Mucosa of stomach (tissue), 1 donor: ENCODE results near the gene ALPI.
"Not testable (repeated sequence)": the region's sequence is repeated elsewhere in the genome, so short reads cannot be mapped to it uniquely, and the experiment has no call there.

Source experiments
- H3K27me3 ChIP-seq: one replicate; pipeline ENCODE4 v1.7.0; 2013; ENCODE audit warnings: mild to moderate bottlenecking, low read length; ENCODE audit not compliant: control insufficient read depth, insufficient read depth
- H3K36me3 ChIP-seq: one replicate; pipeline ENCODE4 v1.7.0; 2013; ENCODE audit warnings: low read length; ENCODE audit not compliant: control insufficient read depth, insufficient read depth
- H3K4me1 ChIP-seq: one replicate; pipeline ENCODE4 v1.7.0; 2013; ENCODE audit warnings: mild to moderate bottlenecking, low read length; ENCODE audit not compliant: control insufficient read depth, insufficient read depth
- H3K4me3 ChIP-seq: one replicate; pipeline ENCODE4 v1.7.0; 2013; ENCODE audit warnings: low read length
- H3K9ac ChIP-seq: one replicate; pipeline ENCODE4 v1.7.0; 2013; ENCODE audit warnings: mild to moderate bottlenecking, low read length, moderate library complexity
- H3K9me3 ChIP-seq: one replicate; pipeline ENCODE4 v1.7.0; 2013; ENCODE audit warnings: mild to moderate bottlenecking, low read length, moderate library complexity; ENCODE audit not compliant: control insufficient read depth
- donor health status: Pancreatic carcinoma.

Gene ALPI

GRCh38 chr2:232447638-232448303 is 8.2 kb upstream of the ALPI start:
- H3K4me1 ChIP-seq: no peaks in the 10 kb centered on the region
- H3K4me3 ChIP-seq: no peak overlapping the region
- H3K9ac ChIP-seq: no peak overlapping the region
- no peaks in the 10 kb centered on the region for H3K27me3 ChIP-seq
- no peaks in the 10 kb centered on the region for H3K36me3 ChIP-seq
- H3K9me3 ChIP-seq: no peaks in the 10 kb centered on the region

GRCh38 chr2:232448304-232448690 is 7.7 kb upstream of the ALPI start:
- Histone ChIP-seq H3K9ac (no peak overlapping the region), H3K36me3 (no peaks in the 10 kb centered on the region), H3K4me1 (no peaks in the 10 kb centered on the region), H3K27me3 (no peaks in the 10 kb centered on the region), H3K9me3 (no peaks in the 10 kb centered on the region), H3K4me3 (no peak overlapping the region)

DNA sequence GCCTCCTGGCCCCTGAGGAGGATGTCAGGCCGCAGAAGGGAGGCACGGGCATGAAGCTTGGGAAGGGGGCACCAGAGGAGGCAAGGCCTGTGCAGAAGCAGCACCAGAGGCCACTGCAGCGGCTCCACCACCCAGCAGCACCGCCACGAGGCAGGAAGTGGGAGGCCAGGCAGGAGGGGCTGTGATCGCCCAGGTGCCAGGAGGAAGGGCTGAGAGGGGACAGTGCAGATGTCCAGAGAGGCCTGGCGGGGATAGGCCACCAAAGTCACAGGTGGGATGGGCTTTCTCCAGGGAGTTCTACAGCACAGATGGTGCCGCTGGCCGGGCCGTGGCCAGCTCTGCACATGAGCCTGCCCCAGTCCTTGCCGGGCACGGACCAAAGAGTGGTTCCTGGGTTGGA is 6.0 kb upstream of the ALPI start:
- no peak overlapping the region for H3K9ac ChIP-seq
- no peaks in the 10 kb centered on the region for H3K4me1 ChIP-seq
- H3K9me3 ChIP-seq: no peaks in the 10 kb centered on the region
- H3K27me3 ChIP-seq: no peaks in the 10 kb centered on the region
- H3K4me3 ChIP-seq: no peak overlapping the region
- H3K36me3 ChIP-seq: no peaks in the 10 kb centered on the region

DNA sequence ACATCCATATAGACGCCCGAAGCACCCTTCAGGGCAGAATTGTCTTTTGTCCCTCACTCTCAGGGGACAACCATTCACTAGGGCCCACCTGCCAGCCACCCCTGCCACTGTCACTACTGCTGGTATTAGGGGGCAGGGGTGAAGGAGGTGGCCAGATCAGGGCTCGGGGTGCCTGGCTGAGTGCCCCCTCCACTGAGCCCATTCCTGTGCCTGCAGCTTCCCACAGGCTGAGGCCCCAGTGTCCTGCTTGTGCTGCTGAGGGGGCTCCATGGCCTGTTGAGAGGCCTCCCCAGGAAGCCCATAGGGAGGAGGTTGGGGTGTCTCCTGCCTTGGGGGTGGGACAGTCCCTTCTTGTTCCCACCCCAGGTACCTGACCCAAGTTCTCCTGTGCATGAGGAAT is 4.3 kb upstream of the ALPI start:
- not testable (repeated sequence) for H3K9me3 ChIP-seq, H3K4me1 ChIP-seq, H3K4me3 ChIP-seq, H3K36me3 ChIP-seq, H3K9ac ChIP-seq, H3K27me3 ChIP-seq

- Histone ChIP-seq H3K4me1 (peaks cover 9% of the 10 kb centered on the region), H3K4me3 (no peak overlapping the region), H3K9ac (no peak overlapping the region), H3K27me3 (peaks cover 18% of the 10 kb centered on the region), H3K9me3 (no peaks in the 10 kb centered on the region), H3K36me3 (no peaks in the 10 kb centered on the region)
Measured at GRCh38 chr2:232454630-232455029, 1.3 kb upstream of the ALPI start.

GRCh38 chr2:232456296-232457120 is 555 bp downstream of the ALPI start:
- Histone ChIP-seq H3K36me3 (no peaks in the 10 kb centered on the region), H3K27me3 (peaks cover 19% of the 10 kb centered on the region), H3K9me3 (no peaks in the 10 kb centered on the region), H3K4me3 (no peak overlapping the region), H3K9ac (no peak overlapping the region), H3K4me1 (peaks cover 9% of the 10 kb centered on the region)

DNA sequence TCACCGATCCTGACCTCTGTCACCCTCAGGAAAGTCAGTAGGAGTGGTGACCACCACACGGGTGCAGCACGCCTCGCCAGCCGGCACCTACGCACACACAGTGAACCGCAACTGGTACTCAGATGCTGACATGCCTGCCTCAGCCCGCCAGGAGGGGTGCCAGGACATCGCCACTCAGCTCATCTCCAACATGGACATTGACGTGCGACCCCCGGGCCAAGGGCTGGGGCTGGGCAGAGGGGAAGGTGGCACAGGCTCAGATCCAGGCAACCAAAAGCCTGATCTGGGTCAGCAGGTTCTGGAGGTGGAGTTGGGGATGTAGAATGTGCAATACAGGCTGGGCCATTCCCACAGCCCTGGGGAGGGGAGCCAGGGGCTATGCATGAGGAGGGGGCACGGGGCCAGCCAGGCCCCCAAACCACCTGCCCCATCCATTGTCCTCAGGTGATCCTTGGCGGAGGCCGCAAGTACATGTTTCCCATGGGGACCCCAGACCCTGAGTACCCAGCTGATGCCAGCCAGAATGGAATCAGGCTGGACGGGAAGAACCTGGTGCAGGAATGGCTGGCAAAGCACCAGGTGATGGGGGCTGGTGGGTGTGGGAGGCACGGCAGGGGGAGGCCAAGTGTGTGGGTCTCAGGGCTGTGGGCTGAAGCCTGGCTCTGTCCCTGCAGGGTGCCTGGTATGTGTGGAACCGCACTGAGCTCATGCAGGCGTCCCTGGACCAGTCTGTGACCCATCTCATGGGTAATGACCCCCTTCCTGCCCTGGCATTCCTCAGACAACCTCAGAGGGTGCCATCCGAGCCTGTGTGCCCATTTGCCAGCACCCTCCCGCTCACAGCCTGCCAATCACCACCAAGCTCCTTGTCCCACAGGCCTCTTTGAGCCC is 1.4 kb downstream of the ALPI start:
- H3K4me1 ChIP-seq: peaks cover 9% of the 10 kb centered on the region
- peaks cover 19% of the 10 kb centered on the region for H3K27me3 ChIP-seq
- H3K9ac ChIP-seq: no peak overlapping the region
- H3K4me3 ChIP-seq: no peak overlapping the region
- no peaks in the 10 kb centered on the region for H3K9me3 ChIP-seq
- H3K36me3 ChIP-seq: no peaks in the 10 kb centered on the region

DNA sequence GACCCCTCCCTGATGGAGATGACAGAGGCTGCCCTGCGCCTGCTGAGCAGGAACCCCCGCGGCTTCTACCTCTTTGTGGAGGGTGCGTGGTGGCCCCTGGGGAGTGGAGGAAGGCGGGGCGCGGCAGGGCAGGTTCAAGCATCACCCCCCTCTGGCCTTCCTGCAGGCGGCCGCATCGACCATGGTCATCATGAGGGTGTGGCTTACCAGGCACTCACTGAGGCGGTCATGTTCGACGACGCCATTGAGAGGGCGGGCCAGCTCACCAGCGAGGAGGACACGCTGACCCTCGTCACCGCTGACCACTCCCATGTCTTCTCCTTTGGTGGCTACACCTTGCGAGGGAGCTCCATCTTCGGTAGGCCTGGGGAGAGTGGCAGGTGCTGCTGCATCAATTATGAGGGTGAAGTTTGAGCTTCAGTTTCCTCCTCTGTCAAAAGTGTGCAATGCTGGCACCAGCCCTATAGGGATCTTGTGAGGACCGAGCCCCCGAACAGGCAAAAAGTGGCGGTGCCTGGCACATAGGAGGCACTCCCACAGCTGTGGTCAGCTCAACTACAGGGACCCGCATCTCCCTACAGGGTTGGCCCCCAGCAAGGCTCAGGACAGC is 2.2 kb downstream of the ALPI start:
- peaks cover 9% of the 10 kb centered on the region for H3K4me1 ChIP-seq
- no peak overlapping the region for H3K9ac ChIP-seq
- H3K9me3 ChIP-seq: no peaks in the 10 kb centered on the region
- no peak overlapping the region for H3K4me3 ChIP-seq
- H3K36me3 ChIP-seq: no peaks in the 10 kb centered on the region
- peaks cover 19% of the 10 kb centered on the region for H3K27me3 ChIP-seq

GRCh38 chr2:232458661-232459418 is 2.9 kb downstream of the ALPI start:
- Histone ChIP-seq H3K9me3 (no peaks in the 10 kb centered on the region), H3K27me3 (peaks cover 19% of the 10 kb centered on the region), H3K4me1 (peaks cover 9% of the 10 kb centered on the region), H3K36me3 (no peaks in the 10 kb centered on the region), H3K9ac (no peak overlapping the region), H3K4me3 (no peak overlapping the region)

DNA sequence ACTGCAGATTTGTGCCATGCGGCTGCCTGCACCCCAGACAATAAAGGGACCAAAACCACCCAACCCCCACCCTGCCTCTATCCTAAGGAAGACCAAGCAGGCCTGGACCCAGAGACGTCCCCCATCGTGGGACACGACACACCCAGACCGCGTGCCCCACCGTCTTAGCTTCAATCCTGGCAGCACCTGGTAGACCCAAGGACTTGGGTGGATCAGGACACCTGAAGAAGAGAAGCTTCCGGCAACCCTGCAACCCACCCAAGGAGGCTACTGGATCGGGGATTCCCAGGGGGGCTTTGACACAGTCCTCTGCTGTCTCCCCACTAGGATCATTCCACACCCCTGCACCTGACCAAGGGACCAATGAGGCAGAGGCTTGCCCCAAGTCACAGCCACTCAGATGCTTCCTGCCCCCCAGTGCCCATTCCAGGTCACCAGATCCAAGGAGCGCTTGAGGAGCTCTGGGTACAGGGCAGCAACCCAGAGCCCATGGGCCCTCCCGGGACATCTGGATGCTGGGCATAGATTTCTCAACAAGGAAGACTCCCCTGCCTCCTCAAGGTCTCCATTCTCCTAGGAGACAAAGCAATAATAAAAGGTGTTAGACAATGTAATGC is 3.6 kb downstream of the ALPI start:
- Histone ChIP-seq H3K4me3 (no peak overlapping the region), H3K4me1 (peaks cover 9% of the 10 kb centered on the region), H3K9ac (no peak overlapping the region), H3K36me3 (no peaks in the 10 kb centered on the region), H3K9me3 (no peaks in the 10 kb centered on the region), H3K27me3 (peaks cover 24% of the 10 kb centered on the region)

- peaks cover 9% of the 10 kb centered on the region for H3K4me1 ChIP-seq
- no peaks in the 10 kb centered on the region for H3K9me3 ChIP-seq
- H3K27me3 ChIP-seq: peaks cover 25% of the 10 kb centered on the region
- H3K36me3 ChIP-seq: no peaks in the 10 kb centered on the region
- H3K9ac ChIP-seq: no peak overlapping the region
- no peak overlapping the region for H3K4me3 ChIP-seq
Measured at GRCh38 chr2:232460171-232460570, 4.2 kb downstream of the ALPI start.
